ENCODE results near the gene CAPZB. TPM values are rescaled to one million over a fixed set of nuclear protein-coding genes. Genes with fewer than 3 reads are reported as not detected.
A peak's percentile ranks its signal among the peaks of the same experiment; 100 is the strongest.

Gene CAPZB
- total RNA-seq, 6 experiments from 2014 or later, result 565 to 646 (median 603) TPM

DNA sequence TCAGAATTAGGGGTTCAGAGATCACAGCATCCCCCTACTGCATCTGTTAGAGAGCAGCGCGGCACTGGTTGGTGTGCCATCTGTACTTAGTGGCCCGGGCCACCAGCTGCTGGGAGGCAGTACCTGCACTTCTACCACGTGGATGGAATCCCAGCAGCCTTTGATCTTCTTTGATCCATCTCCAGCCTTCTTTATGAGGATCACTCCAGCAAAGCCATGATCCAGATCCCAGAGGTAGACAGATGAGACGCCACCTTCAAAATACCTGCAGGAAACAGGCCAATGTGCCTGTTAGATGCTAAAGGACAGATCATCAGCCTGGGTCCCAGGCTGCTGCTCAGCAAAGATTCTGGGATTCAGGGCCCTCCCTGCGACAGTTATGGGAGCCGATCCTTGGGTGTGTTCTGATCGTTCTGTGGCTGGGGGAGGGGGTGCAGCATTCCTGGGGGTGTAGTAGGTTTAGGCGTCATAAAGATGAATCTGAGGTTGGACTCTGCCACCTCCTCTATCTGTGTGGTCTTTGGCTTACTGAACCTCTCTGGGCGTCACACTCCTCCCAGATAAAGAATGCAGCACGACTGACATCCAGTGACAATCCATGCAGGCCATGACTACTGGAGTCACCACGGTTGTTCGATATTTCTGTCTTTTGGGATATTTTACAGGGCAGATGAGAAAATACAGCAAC is 127.9 kb downstream of the CAPZB start:
- TF ChIP-seq, protein P1, sequence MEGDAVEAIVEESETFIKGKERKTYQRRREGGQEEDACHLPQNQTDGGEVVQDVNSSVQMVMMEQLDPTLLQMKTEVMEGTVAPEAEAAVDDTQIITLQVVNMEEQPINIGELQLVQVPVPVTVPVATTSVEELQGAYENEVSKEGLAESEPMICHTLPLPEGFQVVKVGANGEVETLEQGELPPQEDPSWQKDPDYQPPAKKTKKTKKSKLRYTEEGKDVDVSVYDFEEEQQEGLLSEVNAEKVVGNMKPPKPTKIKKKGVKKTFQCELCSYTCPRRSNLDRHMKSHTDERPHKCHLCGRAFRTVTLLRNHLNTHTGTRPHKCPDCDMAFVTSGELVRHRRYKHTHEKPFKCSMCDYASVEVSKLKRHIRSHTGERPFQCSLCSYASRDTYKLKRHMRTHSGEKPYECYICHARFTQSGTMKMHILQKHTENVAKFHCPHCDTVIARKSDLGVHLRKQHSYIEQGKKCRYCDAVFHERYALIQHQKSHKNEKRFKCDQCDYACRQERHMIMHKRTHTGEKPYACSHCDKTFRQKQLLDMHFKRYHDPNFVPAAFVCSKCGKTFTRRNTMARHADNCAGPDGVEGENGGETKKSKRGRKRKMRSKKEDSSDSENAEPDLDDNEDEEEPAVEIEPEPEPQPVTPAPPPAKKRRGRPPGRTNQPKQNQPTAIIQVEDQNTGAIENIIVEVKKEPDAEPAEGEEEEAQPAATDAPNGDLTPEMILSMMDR (IDR thresholded peaks at IDR 0.05), result no peak

DNA sequence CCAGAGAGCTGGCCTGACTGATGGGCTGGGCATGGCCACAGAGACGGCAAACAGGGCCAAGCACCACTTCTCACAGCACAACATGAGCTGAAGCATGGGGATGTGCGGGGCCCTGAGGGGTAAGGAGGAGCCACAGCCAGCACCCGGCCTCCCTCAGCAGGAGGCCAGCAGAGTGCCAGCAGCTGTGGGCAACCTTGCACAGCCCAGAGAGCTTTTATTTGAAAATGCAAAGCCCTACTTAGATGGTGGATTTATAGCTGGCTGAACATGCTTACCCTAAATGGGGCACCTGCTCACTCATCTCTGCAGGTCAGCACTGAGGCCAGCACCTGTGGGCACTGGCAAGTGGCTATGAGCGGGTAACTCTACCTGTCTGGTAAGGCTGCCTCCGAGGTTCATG is 129.1 kb downstream of the CAPZB start:
- Mint-ChIP-seq H3K27me3 (ENCODE audit: insufficient read depth) (peaks cover 2% of the 10 kb centered on the region), H3K4me3 (no peak overlapping the region), H3K27ac (no peak overlapping the region), H3K36me3 (ENCODE audit: low read depth) (peaks cover 16% of the 10 kb centered on the region; the same call in 1 of the 2 replicates), H3K4me1 (ENCODE audit: low read depth) (peaks cover 6% of the 10 kb centered on the region), H3K9me3 (no peaks in the 10 kb centered on the region)
- DNase-seq, result no peak
- TF ChIP-seq, protein P1 (IDR thresholded peaks at IDR 0.05), result no peak

More for the DNA sequence above, 127.9 kb downstream of the CAPZB start:
- peaks cover 18% of the 10 kb centered on the region for H3K4me1 Mint-ChIP-seq (ENCODE audit: low read depth)
- no peak overlapping the region for H3K4me3 Mint-ChIP-seq
- no peak overlapping the region for H3K27ac Mint-ChIP-seq
- H3K27me3 Mint-ChIP-seq (ENCODE audit: insufficient read depth), result no peaks in the 10 kb centered on the region; the same call in 1 of the 2 replicates
- no peak for DNase-seq
- H3K9me3 Mint-ChIP-seq, result no peaks in the 10 kb centered on the region
- H3K36me3 Mint-ChIP-seq (ENCODE audit: low read depth), result peaks cover 16% of the 10 kb centered on the region; the same call in 1 of the 2 replicates

DNA sequence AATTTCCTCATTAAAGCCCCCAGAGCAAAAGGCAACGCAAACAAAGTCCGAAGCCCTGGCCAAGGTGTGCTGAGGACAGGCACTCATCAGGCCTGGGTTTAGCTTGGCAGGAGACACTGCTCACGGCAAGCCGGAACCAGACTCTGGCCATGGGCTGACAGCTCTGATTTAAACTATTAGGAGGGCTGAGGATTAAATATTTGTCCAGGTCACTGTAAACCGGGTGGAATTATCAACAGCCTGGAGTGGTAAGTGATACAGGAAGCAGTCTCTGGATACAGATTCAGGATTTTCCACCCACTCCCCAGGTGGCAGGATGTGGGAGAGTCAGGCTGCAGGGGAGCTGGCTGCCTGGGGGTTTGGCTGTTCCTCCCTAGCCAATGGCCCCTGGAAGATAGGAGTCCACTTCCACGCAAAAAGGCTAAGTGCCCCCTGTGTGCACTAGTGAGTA is 130.8 kb downstream of the CAPZB start:
- Mint-ChIP-seq H3K4me1 (ENCODE audit: low read depth) (no peaks in the 10 kb centered on the region), H3K27ac (no peak overlapping the region), H3K4me3 (no peak overlapping the region), H3K9me3 (no peaks in the 10 kb centered on the region), H3K36me3 (ENCODE audit: low read depth) (peaks cover 16% of the 10 kb centered on the region), H3K27me3 (ENCODE audit: insufficient read depth) (peaks cover 4% of the 10 kb centered on the region)
- DNase-seq, result no peak
- TF ChIP-seq, protein P1 (IDR thresholded peaks at IDR 0.05), result no peak

GRCh38 chr1:19353596-19353995 is 131.7 kb downstream of the CAPZB start:
- H3K36me3 Mint-ChIP-seq (ENCODE audit: low read depth), result peaks cover 16% of the 10 kb centered on the region
- TF ChIP-seq, protein P1 (IDR thresholded peaks at IDR 0.05), result no peak

GRCh38 chr1:19352839-19353238 is 132.5 kb downstream of the CAPZB start:
- peaks cover 16% of the 10 kb centered on the region for H3K36me3 Mint-ChIP-seq (ENCODE audit: low read depth)
- TF ChIP-seq, protein P1 (IDR thresholded peaks at IDR 0.05), result no peak
- H3K4me1 Mint-ChIP-seq (ENCODE audit: low read depth), result no peaks in the 10 kb centered on the region
- H3K27ac Mint-ChIP-seq, result no peak overlapping the region
- peaks cover 4% of the 10 kb centered on the region for H3K27me3 Mint-ChIP-seq (ENCODE audit: insufficient read depth)
- DNase-seq, result no peak
- H3K9me3 Mint-ChIP-seq, result no peaks in the 10 kb centered on the region
- no peak overlapping the region for H3K4me3 Mint-ChIP-seq

More at GRCh38 chr1:19353596-19353995, 131.7 kb downstream of the CAPZB start:
- H3K27ac Mint-ChIP-seq, result peak overlapping the region; percentile 21; the same call in 1 of the 2 replicates
- H3K4me1 Mint-ChIP-seq (ENCODE audit: low read depth), result no peaks in the 10 kb centered on the region
- no peak overlapping the region for H3K4me3 Mint-ChIP-seq
- H3K27me3 Mint-ChIP-seq (ENCODE audit: insufficient read depth), result peaks cover 4% of the 10 kb centered on the region
- no peak for DNase-seq
- no peaks in the 10 kb centered on the region for H3K9me3 Mint-ChIP-seq

Data from HFFc6 (cell line).